ENCODE results near the gene TMEM106A.

DNA sequence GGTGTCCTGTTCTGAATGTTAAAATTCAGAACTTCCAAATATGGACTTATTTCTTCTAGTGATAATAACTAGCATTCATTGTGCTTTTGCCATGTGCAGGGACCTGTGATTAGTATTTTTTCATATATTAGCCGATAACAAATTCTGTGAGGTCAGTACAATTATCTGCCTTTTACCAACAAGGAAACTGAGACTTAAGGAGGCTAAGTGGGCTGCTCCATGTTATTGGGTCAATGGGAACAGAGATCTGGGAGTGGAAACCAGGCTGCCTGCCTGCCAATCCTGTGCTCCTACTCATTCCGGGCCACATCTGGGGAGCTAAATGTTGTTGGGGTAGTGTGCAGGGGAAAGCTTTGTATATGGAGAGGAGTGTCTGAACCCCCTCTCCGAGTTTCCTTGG lies 3.7 kb downstream of the TMEM106A start:
- TF ChIP-seq, protein P1, sequence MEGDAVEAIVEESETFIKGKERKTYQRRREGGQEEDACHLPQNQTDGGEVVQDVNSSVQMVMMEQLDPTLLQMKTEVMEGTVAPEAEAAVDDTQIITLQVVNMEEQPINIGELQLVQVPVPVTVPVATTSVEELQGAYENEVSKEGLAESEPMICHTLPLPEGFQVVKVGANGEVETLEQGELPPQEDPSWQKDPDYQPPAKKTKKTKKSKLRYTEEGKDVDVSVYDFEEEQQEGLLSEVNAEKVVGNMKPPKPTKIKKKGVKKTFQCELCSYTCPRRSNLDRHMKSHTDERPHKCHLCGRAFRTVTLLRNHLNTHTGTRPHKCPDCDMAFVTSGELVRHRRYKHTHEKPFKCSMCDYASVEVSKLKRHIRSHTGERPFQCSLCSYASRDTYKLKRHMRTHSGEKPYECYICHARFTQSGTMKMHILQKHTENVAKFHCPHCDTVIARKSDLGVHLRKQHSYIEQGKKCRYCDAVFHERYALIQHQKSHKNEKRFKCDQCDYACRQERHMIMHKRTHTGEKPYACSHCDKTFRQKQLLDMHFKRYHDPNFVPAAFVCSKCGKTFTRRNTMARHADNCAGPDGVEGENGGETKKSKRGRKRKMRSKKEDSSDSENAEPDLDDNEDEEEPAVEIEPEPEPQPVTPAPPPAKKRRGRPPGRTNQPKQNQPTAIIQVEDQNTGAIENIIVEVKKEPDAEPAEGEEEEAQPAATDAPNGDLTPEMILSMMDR (conservative IDR thresholded peaks at IDR 0.05), result no peak
- no peak for TF ChIP-seq ZFX (IDR thresholded peaks at IDR 0.05)
